GM23338 (cell line): ENCODE results near the gene UNC5B. TPM values are rescaled to one million over a fixed set of nuclear protein-coding genes. Genes with fewer than 3 reads are reported as not detected.

Experiments
- ATAC-seq: fragments of 200-7000 bp; cut with Tn5 transposase; 3 replicates; pipeline ENCODE4 v1.9.1; 2020
- DNase-seq: peaks from one replicate; pipeline ENCODE4 v3.0.0-alpha.2; 2015; ENCODE audit warnings: low spot score
- H2AFZ ChIP-seq: fragments of 200-600 bp; sonication (generic); 2 replicates; pipeline ENCODE4 v1.8.0; 2016; ENCODE audit warnings: antibody characterized with exemption, mild to moderate bottlenecking, moderate library complexity
- H3F3A ChIP-seq: fragments of 200-600 bp; sonication (generic); replicated peaks from 2 replicates; pipeline ENCODE4 v1.8.0; 2017; ENCODE audit warnings: antibody characterized with exemption, mixed run types, low read depth
- H3K27ac ChIP-seq: fragments of 200-600 bp; sonication (generic); 2 replicates; pipeline ENCODE4 v1.6.1; 2016; ENCODE audit warnings: low read depth
- H3K27me3 ChIP-seq: fragments of 200-600 bp; sonication (generic); 2 replicates; pipeline ENCODE4 v1.8.0; 2016; ENCODE audit warnings: mild to moderate bottlenecking, mixed run types, moderate library complexity; ENCODE audit not compliant: insufficient read depth
- H3K36me3 ChIP-seq: fragments of 200-600 bp; sonication (generic); 2 replicates; pipeline ENCODE4 v1.8.0; 2016; ENCODE audit warnings: mild to moderate bottlenecking; ENCODE audit not compliant: insufficient read depth
- H3K4me1 ChIP-seq: fragments of 200-600 bp; sonication (generic); 2 replicates; pipeline ENCODE4 v1.8.0; 2016; ENCODE audit warnings: mild to moderate bottlenecking, moderate library complexity; ENCODE audit not compliant: insufficient read depth
- H3K4me2 ChIP-seq: fragments of 200-600 bp; sonication (generic); 2 replicates; pipeline ENCODE4 v1.7.1; 2017; ENCODE audit warnings: mixed run types
- H3K4me3 ChIP-seq: fragments of 200-600 bp; sonication (generic); 2 replicates; pipeline ENCODE4 v1.6.1; 2016; ENCODE audit warnings: mixed run types
- H3K79me2 ChIP-seq: fragments of 200-600 bp; sonication (generic); replicated peaks from 2 replicates; pipeline ENCODE4 v1.8.0; 2017; ENCODE audit warnings: mild to moderate bottlenecking; ENCODE audit not compliant: insufficient read depth
- H3K9me2 ChIP-seq: fragments of 200-600 bp; sonication (generic); 2 replicates; pipeline ENCODE4 v1.8.0; 2017; ENCODE audit not compliant: insufficient read depth
- H4K20me1 ChIP-seq: fragments of 200-600 bp; sonication (generic); replicated peaks from 2 replicates; pipeline ENCODE4 v1.8.0; 2017; ENCODE audit warnings: mild to moderate bottlenecking; ENCODE audit not compliant: insufficient read depth
- H3K27ac Mint-ChIP-seq: 2 replicates; pipeline ENCODE4 v1.8.0; 2020; ENCODE audit warnings: inconsistent platforms, mild to moderate bottlenecking, moderate library complexity, mixed read lengths
- H3K27me3 Mint-ChIP-seq: 3 replicates; pipeline ENCODE4 v1.8.0; 2022; ENCODE audit warnings: low read depth, mild to moderate bottlenecking, moderate library complexity, mixed read lengths, inconsistent platforms; ENCODE audit not compliant: insufficient read depth, poor library complexity
- H3K36me3 Mint-ChIP-seq: 3 replicates; pipeline ENCODE4 v1.8.0; 2021; ENCODE audit warnings: low read depth, mild to moderate bottlenecking, inconsistent platforms, moderate library complexity, mixed read lengths
- H3K4me1 Mint-ChIP-seq: 3 replicates; pipeline ENCODE4 v1.8.0; 2020; ENCODE audit warnings: mild to moderate bottlenecking, inconsistent platforms, mixed read lengths
- H3K4me3 Mint-ChIP-seq: 3 replicates; pipeline ENCODE4 v1.8.0; 2021; ENCODE audit warnings: moderate library complexity, mild to moderate bottlenecking, inconsistent platforms, mixed read lengths
- H3K9me3 Mint-ChIP-seq: 3 replicates; pipeline ENCODE4 v1.8.0; 2020; ENCODE audit warnings: moderate library complexity, mild to moderate bottlenecking, inconsistent platforms, mixed read lengths
- CREB1 ChIP-seq: fragments of 250-450 bp; sonication (Bioruptor Pico); IDR thresholded peaks from 2 replicates; pipeline ENCODE4 v1.5.0; 2020; ENCODE audit warnings: low read depth, mild to moderate bottlenecking, moderate library complexity
- EZH2 ChIP-seq: fragments of 200-600 bp; sonication (generic); IDR thresholded peaks from one replicate; pipeline ENCODE4 v1.8.0; 2017; ENCODE audit warnings: antibody characterized with exemption, mild to moderate bottlenecking, low read depth; ENCODE audit not compliant: unreplicated experiment
- EZH2phosphoT487 ChIP-seq: fragments of 200-600 bp; sonication (generic); IDR thresholded peaks from one replicate; pipeline ENCODE4 v1.8.1; 2018; ENCODE audit warnings: antibody characterized with exemption; ENCODE audit not compliant: unreplicated experiment
- NANOG ChIP-seq: IDR thresholded peaks from 2 replicates; pipeline ENCODE4 v1.6.1; 2016; ENCODE audit warnings: antibody characterized with exemption, borderline replicate concordance
- POLR2AphosphoS5 ChIP-seq: IDR thresholded peaks from 2 replicates; pipeline ENCODE4 v1.6.1; 2016; ENCODE audit warnings: antibody characterized with exemption, low read depth
- STAT1 ChIP-seq: IDR thresholded peaks from one replicate; pipeline ENCODE4 v1.6.1; 2016; ENCODE audit warnings: antibody characterized with exemption; ENCODE audit not compliant: unreplicated experiment
- ZNF114 ChIP-seq: fragments of 250-450 bp; sonication (Bioruptor Pico); IDR thresholded peaks from 2 replicates; pipeline ENCODE4 v1.5.0; 2020; ENCODE audit warnings: mild to moderate bottlenecking, moderate library complexity
- ZNF331 ChIP-seq: fragments of 250-450 bp; sonication (Bioruptor Pico); IDR thresholded peaks from 2 replicates; pipeline ENCODE4 v1.5.0; 2020; ENCODE audit warnings: low read depth, mild to moderate bottlenecking, moderate library complexity
- polyA plus RNA-seq: library from polyadenylated mRNA; unstranded; fragments of >200 nt; fragmentation: Nextera tagmentation; extraction: Ambion mirVana; gene quantifications from 2 replicates; pipeline ENCODE4 v1.2.1, GENCODE V29; 2016
- total RNA-seq: library from RNA; depleted of rRNA; stranded (reverse); fragments of >200 nt; shearing (Covaris generic); gene quantifications from 2 replicates; pipeline ENCODE4 v1.2.3, GENCODE V29; 2014
- TF ChIP-seq, protein P1 (sequence below): fragments of 250-450 bp; sonication (Bioruptor Pico); IDR thresholded peaks from 2 replicates; pipeline ENCODE4 v1.5.0; 2020; ENCODE audit warnings: mild to moderate bottlenecking, moderate library complexity
- TF ChIP-seq, protein P2 (sequence below): IDR thresholded peaks from 2 replicates; pipeline ENCODE4 v1.6.1; 2016; ENCODE audit warnings: antibody characterized with exemption
- TF ChIP-seq, protein P3 (sequence below), 2 experiments: fragments of 200-600 bp in 1 of 2; sonication (generic) in 1 of 2; conservative IDR thresholded peaks; 2 replicates each; pipeline versions ENCODE4 v1.5.1 to v1.6.1; 2016 to 2017; ENCODE audit warnings: antibody characterized with exemption in 2 of 2, low read depth in 2 of 2, mild to moderate bottlenecking in 2 of 2, moderate library complexity in 1 of 2
- TF ChIP-seq, protein P4 (sequence below): IDR thresholded peaks from one replicate; pipeline ENCODE4 v1.6.1; 2018; ENCODE audit warnings: antibody characterized with exemption; ENCODE audit not compliant: unreplicated experiment

Gene UNC5B
- total and polyA plus RNA-seq, 2 experiments from 2014 or later = 8.0 to 31.2 TPM

DNA sequence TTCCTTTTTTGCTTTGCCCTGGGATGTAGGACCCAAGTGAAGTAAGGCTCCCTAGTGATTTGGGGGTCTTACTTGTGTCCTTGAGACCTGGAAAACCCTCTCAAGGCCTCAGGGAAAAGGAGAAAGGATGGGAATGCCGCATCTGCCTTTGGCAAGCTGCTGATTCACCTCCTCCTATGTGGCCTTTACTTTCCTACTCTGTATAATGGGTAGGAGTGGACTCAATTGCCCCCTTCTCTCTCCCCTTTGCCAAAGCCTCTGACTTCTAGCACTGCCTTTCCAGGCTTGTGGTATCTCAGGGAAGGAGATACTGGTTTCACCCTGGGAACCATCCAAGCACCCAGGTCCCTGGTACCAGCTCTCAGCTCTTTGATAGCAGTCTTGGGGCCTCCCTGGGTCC lies 35.4 kb downstream of the UNC5B start:
- Mint-ChIP-seq H3K27ac (no peak overlapping the region), H3K4me3 (no peak overlapping the region), H3K36me3 (no peaks in the 10 kb centered on the region), H3K4me1 (peaks cover 48% of the 10 kb centered on the region), H3K27me3 (peaks cover 11% of the 10 kb centered on the region), H3K9me3 (no peaks in the 10 kb centered on the region)
- H2AFZ ChIP-seq = no peak overlapping the region
- H3K79me2 ChIP-seq = peaks cover 9% of the 10 kb centered on the region; the same call in 1 of the 2 replicates
- no peak overlapping the region for H3K4me3 ChIP-seq
- no peaks in the 10 kb centered on the region for H3K36me3 ChIP-seq
- H3F3A ChIP-seq = no peaks in the 10 kb centered on the region
- ATAC-seq = no peak
- TF ChIP-seq ZNF331 (no peak), CREB1 (CRISPR knock-in tag) (no peak), ZNF114 (CRISPR knock-in tag) (no peak), POLR2AphosphoS5 (no peak), NANOG (no peak), STAT1 (no peak), EZH2 (no peak), EZH2phosphoT487 (no peak)
- TF ChIP-seq, protein P1, sequence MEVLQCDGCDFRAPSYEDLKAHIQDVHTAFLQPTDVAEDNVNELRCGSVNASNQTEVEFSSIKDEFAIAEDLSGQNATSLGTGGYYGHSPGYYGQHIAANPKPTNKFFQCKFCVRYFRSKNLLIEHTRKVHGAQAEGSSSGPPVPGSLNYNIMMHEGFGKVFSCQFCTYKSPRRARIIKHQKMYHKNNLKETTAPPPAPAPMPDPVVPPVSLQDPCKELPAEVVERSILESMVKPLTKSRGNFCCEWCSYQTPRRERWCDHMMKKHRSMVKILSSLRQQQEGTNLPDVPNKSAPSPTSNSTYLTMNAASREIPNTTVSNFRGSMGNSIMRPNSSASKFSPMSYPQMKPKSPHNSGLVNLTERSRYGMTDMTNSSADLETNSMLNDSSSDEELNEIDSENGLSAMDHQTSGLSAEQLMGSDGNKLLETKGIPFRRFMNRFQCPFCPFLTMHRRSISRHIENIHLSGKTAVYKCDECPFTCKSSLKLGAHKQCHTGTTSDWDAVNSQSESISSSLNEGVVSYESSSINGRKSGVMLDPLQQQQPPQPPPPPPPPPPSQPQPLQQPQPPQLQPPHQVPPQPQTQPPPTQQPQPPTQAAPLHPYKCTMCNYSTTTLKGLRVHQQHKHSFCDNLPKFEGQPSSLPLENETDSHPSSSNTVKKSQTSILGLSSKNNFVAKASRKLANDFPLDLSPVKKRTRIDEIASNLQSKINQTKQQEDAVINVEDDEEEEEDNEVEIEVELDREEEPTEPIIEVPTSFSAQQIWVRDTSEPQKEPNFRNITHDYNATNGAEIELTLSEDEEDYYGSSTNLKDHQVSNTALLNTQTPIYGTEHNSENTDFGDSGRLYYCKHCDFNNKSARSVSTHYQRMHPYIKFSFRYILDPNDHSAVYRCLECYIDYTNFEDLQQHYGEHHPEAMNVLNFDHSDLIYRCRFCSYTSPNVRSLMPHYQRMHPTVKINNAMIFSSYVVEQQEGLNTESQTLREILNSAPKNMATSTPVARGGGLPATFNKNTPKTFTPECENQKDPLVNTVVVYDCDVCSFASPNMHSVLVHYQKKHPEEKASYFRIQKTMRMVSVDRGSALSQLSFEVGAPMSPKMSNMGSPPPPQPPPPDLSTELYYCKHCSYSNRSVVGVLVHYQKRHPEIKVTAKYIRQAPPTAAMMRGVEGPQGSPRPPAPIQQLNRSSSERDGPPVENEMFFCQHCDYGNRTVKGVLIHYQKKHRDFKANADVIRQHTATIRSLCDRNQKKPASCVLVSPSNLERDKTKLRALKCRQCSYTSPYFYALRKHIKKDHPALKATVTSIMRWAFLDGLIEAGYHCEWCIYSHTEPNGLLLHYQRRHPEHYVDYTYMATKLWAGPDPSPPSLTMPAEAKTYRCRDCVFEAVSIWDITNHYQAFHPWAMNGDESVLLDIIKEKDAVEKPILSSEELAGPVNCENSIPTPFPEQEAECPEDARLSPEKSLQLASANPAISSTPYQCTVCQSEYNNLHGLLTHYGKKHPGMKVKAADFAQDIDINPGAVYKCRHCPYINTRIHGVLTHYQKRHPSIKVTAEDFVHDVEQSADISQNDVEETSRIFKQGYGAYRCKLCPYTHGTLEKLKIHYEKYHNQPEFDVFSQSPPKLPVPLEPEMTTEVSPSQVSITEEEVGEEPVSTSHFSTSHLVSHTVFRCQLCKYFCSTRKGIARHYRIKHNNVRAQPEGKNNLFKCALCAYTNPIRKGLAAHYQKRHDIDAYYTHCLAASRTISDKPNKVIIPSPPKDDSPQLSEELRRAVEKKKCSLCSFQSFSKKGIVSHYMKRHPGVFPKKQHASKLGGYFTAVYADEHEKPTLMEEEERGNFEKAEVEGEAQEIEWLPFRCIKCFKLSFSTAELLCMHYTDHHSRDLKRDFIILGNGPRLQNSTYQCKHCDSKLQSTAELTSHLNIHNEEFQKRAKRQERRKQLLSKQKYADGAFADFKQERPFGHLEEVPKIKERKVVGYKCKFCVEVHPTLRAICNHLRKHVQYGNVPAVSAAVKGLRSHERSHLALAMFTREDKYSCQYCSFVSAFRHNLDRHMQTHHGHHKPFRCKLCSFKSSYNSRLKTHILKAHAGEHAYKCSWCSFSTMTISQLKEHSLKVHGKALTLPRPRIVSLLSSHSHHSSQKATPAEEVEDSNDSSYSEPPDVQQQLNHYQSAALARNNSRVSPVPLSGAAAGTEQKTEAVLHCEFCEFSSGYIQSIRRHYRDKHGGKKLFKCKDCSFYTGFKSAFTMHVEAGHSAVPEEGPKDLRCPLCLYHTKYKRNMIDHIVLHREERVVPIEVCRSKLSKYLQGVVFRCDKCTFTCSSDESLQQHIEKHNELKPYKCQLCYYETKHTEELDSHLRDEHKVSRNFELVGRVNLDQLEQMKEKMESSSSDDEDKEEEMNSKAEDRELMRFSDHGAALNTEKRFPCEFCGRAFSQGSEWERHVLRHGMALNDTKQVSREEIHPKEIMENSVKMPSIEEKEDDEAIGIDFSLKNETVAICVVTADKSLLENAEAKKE (CRISPR knock-in tag) = no peak
- TF ChIP-seq, protein P2, sequence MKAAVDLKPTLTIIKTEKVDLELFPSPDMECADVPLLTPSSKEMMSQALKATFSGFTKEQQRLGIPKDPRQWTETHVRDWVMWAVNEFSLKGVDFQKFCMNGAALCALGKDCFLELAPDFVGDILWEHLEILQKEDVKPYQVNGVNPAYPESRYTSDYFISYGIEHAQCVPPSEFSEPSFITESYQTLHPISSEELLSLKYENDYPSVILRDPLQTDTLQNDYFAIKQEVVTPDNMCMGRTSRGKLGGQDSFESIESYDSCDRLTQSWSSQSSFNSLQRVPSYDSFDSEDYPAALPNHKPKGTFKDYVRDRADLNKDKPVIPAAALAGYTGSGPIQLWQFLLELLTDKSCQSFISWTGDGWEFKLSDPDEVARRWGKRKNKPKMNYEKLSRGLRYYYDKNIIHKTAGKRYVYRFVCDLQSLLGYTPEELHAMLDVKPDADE = no peak
- TF ChIP-seq, protein P3, sequence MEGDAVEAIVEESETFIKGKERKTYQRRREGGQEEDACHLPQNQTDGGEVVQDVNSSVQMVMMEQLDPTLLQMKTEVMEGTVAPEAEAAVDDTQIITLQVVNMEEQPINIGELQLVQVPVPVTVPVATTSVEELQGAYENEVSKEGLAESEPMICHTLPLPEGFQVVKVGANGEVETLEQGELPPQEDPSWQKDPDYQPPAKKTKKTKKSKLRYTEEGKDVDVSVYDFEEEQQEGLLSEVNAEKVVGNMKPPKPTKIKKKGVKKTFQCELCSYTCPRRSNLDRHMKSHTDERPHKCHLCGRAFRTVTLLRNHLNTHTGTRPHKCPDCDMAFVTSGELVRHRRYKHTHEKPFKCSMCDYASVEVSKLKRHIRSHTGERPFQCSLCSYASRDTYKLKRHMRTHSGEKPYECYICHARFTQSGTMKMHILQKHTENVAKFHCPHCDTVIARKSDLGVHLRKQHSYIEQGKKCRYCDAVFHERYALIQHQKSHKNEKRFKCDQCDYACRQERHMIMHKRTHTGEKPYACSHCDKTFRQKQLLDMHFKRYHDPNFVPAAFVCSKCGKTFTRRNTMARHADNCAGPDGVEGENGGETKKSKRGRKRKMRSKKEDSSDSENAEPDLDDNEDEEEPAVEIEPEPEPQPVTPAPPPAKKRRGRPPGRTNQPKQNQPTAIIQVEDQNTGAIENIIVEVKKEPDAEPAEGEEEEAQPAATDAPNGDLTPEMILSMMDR (conservative IDR thresholded peaks at IDR 0.05; ENCODE audit: low read depth in 2 of 2) = no peak
- TF ChIP-seq, protein P4, sequence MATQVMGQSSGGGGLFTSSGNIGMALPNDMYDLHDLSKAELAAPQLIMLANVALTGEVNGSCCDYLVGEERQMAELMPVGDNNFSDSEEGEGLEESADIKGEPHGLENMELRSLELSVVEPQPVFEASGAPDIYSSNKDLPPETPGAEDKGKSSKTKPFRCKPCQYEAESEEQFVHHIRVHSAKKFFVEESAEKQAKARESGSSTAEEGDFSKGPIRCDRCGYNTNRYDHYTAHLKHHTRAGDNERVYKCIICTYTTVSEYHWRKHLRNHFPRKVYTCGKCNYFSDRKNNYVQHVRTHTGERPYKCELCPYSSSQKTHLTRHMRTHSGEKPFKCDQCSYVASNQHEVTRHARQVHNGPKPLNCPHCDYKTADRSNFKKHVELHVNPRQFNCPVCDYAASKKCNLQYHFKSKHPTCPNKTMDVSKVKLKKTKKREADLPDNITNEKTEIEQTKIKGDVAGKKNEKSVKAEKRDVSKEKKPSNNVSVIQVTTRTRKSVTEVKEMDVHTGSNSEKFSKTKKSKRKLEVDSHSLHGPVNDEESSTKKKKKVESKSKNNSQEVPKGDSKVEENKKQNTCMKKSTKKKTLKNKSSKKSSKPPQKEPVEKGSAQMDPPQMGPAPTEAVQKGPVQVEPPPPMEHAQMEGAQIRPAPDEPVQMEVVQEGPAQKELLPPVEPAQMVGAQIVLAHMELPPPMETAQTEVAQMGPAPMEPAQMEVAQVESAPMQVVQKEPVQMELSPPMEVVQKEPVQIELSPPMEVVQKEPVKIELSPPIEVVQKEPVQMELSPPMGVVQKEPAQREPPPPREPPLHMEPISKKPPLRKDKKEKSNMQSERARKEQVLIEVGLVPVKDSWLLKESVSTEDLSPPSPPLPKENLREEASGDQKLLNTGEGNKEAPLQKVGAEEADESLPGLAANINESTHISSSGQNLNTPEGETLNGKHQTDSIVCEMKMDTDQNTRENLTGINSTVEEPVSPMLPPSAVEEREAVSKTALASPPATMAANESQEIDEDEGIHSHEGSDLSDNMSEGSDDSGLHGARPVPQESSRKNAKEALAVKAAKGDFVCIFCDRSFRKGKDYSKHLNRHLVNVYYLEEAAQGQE = no peak
- no peak for DNase-seq
- no peak overlapping the region for H3K4me2 ChIP-seq
- peaks cover 6% of the 10 kb centered on the region for H4K20me1 ChIP-seq
- no peaks in the 10 kb centered on the region; the same call in 1 of the 2 replicates for H3K4me1 ChIP-seq
- H3K27me3 ChIP-seq = no peaks in the 10 kb centered on the region
- H3K9me2 ChIP-seq = no peaks in the 10 kb centered on the region
- H3K27ac ChIP-seq = no peak overlapping the region
